ENCODE results near the gene ERCC6L. TPM values are rescaled to one million over a fixed set of nuclear protein-coding genes. Genes with fewer than 3 reads are reported as not detected.

Gene ERCC6L
- total and polyA plus RNA-seq, 9 donors: 0.05 to 0.60 (median 0.23) TPM

GRCh38 chrX:72255445-72255844 is 16.6 kb upstream of the ERCC6L start:
- WGBS, 3 donors: 18 to 32% (median 26%) methylated on average over 24 of the region's 24 CpGs
- TF ChIP-seq CTCF (IDR thresholded peaks at IDR 0.05): no peak
- no peak for TF ChIP-seq EP300 (IDR thresholded peaks at IDR 0.05)
- no peak for TF ChIP-seq POLR2A (IDR thresholded peaks at IDR 0.05)
- intact Hi-C loops (cut with DNase I): no loop called here
- Histone ChIP-seq H3K4me1 (ENCODE audit: insufficient read depth) (no peaks in the 10 kb centered on the region), H3K9me3 (no peaks in the 10 kb centered on the region), H3K36me3 (no peaks in the 10 kb centered on the region), H3K27ac (no peak overlapping the region), H3K27me3 (no peaks in the 10 kb centered on the region), H3K4me3 (no peak overlapping the region)
- DNase-seq: no peak

GRCh38 chrX:72254816-72255215 is 16.0 kb upstream of the ERCC6L start:
- DNase-seq: no peak
- Histone ChIP-seq H3K4me1 (ENCODE audit: insufficient read depth) (no peaks in the 10 kb centered on the region), H3K9me3 (no peaks in the 10 kb centered on the region), H3K27me3 (no peaks in the 10 kb centered on the region), H3K27ac (no peak overlapping the region), H3K36me3 (no peaks in the 10 kb centered on the region), H3K4me3 (no peak overlapping the region)
- 21 to 27% (median 25%) methylated on average over 17 of the region's 17 CpGs for WGBS, 3 donors
- TF ChIP-seq EP300 (IDR thresholded peaks at IDR 0.05) (no peak), POLR2A (IDR thresholded peaks at IDR 0.05) (no peak), CTCF (IDR thresholded peaks at IDR 0.05) (no peak)
- intact Hi-C loops (cut with DNase I): no loop called here

- intact Hi-C loops (cut with DNase I): no loop called here
These were observed 14.9 kb upstream of the ERCC6L start for GRCh38 chrX:72253686-72254085.

GRCh38 chrX:72247206-72247942 is 8.5 kb upstream of the ERCC6L start:
- WGBS, 3 donors: 65 to 71% (median 70%) methylated on average over 2 of the region's 2 CpGs
- Histone ChIP-seq H3K36me3 (no peaks in the 10 kb centered on the region), H3K4me3 (no peak overlapping the region), H3K9me3 (no peaks in the 10 kb centered on the region), H3K27me3 (no peaks in the 10 kb centered on the region), H3K4me1 (ENCODE audit: insufficient read depth) (no peaks in the 10 kb centered on the region), H3K27ac (no peak overlapping the region)
- peak in 3 of 5 donors; percentile 23 to 33 (median 26) for DNase-seq
- intact Hi-C loops (cut with DNase I): no loop called here
- no peak for TF ChIP-seq POLR2A (IDR thresholded peaks at IDR 0.05)
- TF ChIP-seq CTCF (IDR thresholded peaks at IDR 0.05): no peak
- TF ChIP-seq EP300 (IDR thresholded peaks at IDR 0.05): no peak

More at GRCh38 chrX:72253686-72254085, 14.9 kb upstream of the ERCC6L start:
- no peak for DNase-seq
- H3K4me1 ChIP-seq (ENCODE audit: insufficient read depth): no peaks in the 10 kb centered on the region
- no peaks in the 10 kb centered on the region for H3K27me3 ChIP-seq
- no peak for TF ChIP-seq EP300 (IDR thresholded peaks at IDR 0.05)
- TF ChIP-seq POLR2A (IDR thresholded peaks at IDR 0.05): no peak
- no peak for TF ChIP-seq CTCF (IDR thresholded peaks at IDR 0.05)
- no peaks in the 10 kb centered on the region for H3K9me3 ChIP-seq
- H3K27ac ChIP-seq: no peak overlapping the region
- H3K36me3 ChIP-seq: no peaks in the 10 kb centered on the region
- H3K4me3 ChIP-seq: no peak overlapping the region

All from ovary (tissue), 9 donors.